ENCODE results near the gene TPP2. TPM values are rescaled to one million over a fixed set of nuclear protein-coding genes. Genes with fewer than 3 reads are reported as not detected.

Gene TPP2
- total RNA-seq = 46.8 and 51.4 TPM in 2 replicates

- Histone ChIP-seq H3K4me3 (ENCODE audit: low read depth, low read length) (peak within 1 kb of the TSS; percentile 58), H3K27me3 (ENCODE audit: control insufficient read depth, insufficient read depth, low read length) (no peaks in the 10 kb centered on the region), H3K36me3 (ENCODE audit: control insufficient read depth, insufficient read depth, low read length) (no peaks in the 10 kb centered on the region)
- no peak for TF ChIP-seq CTCF (IDR thresholded peaks at IDR 0.05; ENCODE audit: insufficient read depth, low read length, poor library complexity, severe bottlenecking)
- peak; percentile 92 for DNase-seq (ENCODE audit: low read depth)
These were observed at the start of gene TPP2 for GRCh38 chr13:102596147-102597028. Gene TPP2, plus strand, starts transcription at chr13:102596986. Its CDS starts 53 bp downstream, at chr13:102597039.

DNA sequence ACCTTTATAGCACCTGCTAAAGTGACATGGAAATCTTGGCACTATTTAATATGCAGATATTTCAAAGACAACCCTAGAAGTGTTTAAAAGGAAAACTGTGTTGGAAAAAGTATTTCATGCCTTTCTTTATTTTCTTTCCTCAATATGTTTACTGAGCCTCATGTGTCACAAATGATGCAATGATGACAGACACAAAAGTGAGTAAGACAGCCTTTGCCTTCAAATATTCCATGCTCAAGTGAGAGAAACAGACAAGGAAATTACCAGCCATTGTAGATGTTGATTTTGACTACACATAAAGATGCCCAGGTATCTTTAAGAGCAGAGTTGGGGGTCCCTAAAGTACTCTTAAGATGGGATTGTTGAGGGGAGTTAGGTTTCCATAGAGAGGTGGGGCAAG, 48.0 kb upstream of the TPP2 start:
- no peak overlapping the region for H3K4me3 ChIP-seq (ENCODE audit: low read depth, low read length)
- TF ChIP-seq CTCF (IDR thresholded peaks at IDR 0.05; ENCODE audit: insufficient read depth, low read length, poor library complexity, severe bottlenecking) = no peak
- H3K27me3 ChIP-seq (ENCODE audit: control insufficient read depth, insufficient read depth, low read length) = no peaks in the 10 kb centered on the region
- DNase-seq (ENCODE audit: low read depth) = no peak
- H3K36me3 ChIP-seq (ENCODE audit: control insufficient read depth, insufficient read depth, low read length) = no peaks in the 10 kb centered on the region

GRCh38 chr13:102550507-102550906, 46.3 kb upstream of the TPP2 start:
- no peaks in the 10 kb centered on the region for H3K27me3 ChIP-seq (ENCODE audit: control insufficient read depth, insufficient read depth, low read length)
- no peak for TF ChIP-seq CTCF (IDR thresholded peaks at IDR 0.05; ENCODE audit: insufficient read depth, low read length, poor library complexity, severe bottlenecking)
- no peaks in the 10 kb centered on the region for H3K36me3 ChIP-seq (ENCODE audit: control insufficient read depth, insufficient read depth, low read length)
- DNase-seq (ENCODE audit: low read depth) = no peak
- no peak overlapping the region for H3K4me3 ChIP-seq (ENCODE audit: low read depth, low read length)

DNA sequence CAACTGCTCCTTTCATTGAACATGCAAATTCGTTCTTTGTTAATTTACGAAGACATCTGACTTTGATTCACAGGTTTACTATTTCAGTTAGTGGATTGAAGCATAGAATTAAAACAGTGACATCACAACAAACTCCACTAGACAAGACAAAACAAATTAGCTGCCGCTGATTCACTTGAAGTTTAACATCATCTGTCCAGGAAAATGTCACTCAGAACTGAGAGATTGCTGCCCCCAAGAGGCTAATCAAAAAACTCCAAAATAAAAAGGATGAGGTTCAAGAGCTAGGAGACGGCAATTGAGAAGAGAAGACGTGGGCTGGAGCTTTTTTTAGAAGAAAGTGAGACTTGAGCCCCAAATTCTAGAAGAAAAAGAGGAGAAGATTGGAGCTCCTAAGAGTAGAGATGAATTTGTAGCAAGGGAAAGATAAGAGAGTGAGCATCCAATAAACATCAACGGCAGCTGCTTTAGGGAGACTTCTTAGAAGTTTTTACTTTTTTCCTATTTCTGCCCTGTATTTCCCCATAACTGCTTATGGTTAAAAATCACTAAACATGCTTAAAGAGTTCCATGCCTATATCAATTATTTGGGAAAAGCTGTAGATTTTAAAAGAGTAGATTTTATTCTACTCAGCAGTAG, 40.8 kb upstream of the TPP2 start:
- Histone ChIP-seq H3K27me3 (ENCODE audit: control insufficient read depth, insufficient read depth, low read length) (no peaks in the 10 kb centered on the region), H3K4me3 (ENCODE audit: low read depth, low read length) (no peak overlapping the region), H3K36me3 (ENCODE audit: control insufficient read depth, insufficient read depth, low read length) (no peaks in the 10 kb centered on the region)
- DNase-seq (ENCODE audit: low read depth) = peak; percentile 23
- peak; percentile 41 for TF ChIP-seq CTCF (IDR thresholded peaks at IDR 0.05; ENCODE audit: insufficient read depth, low read length, poor library complexity, severe bottlenecking)

DNA sequence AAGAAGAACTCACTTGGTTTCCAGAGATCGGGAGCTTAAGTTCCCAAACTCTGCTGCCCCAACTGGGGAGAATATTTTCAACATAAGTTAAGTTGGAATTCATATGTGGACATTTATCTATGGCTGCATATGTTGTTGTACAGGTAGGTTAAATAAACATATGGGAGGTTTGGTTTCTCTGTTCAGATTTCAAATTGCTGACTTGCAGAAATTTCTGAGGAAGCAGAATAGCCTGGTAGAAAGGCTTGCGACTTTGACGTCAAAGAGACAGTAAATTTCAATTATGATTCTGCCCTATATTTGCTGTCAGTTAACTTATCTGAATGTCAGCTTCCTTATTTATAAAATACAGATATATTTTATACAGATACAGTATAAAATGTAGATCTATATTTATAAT, 40.0 kb upstream of the TPP2 start:
- no peak for DNase-seq (ENCODE audit: low read depth)
- no peak for TF ChIP-seq CTCF (IDR thresholded peaks at IDR 0.05; ENCODE audit: insufficient read depth, low read length, poor library complexity, severe bottlenecking)
- no peaks in the 10 kb centered on the region for H3K27me3 ChIP-seq (ENCODE audit: control insufficient read depth, insufficient read depth, low read length)
- H3K36me3 ChIP-seq (ENCODE audit: control insufficient read depth, insufficient read depth, low read length) = no peaks in the 10 kb centered on the region
- H3K4me3 ChIP-seq (ENCODE audit: low read depth, low read length) = no peak overlapping the region

Data from kidney epithelial cell (primary cell).